HepG2 (cell line): Measurements from ENCODE around the gene MYO5A. TPM values are rescaled to one million over a fixed set of nuclear protein-coding genes. Genes with fewer than 3 reads are reported as not detected.
"Not testable (repeated sequence)": the region's sequence is repeated elsewhere in the genome, so short reads cannot be mapped to it uniquely, and the experiment has no call there.

Source experiments
- ATAC-seq: fragments of 200-7000 bp; cut with Tn5 transposase; 3 replicates; pipeline ENCODE4 v1.9.1; 2020; ENCODE audit warnings: mild to moderate bottlenecking, moderate library complexity
- BruUV-seq: library from RNA; stranded (reverse); fragments of 400-500 nt; replicated peaks from 2 replicates; lab custom pipeline; 2021; lab: Mats Ljungman, UMichigan
- CTCF ChIA-PET: fragments of 300-600 bp; formaldehyde crosslinking; extraction: SDS; loops from one replicate; lab custom pipeline; 2021; ENCODE audit warnings: low total read pairs, inconsistent platforms, low intra/inter-chr PET ratio; lab: Yijun Ruan, JAX
- POLR2A ChIA-PET: fragments of 350-600 bp; sonication (Branson Sonifier 250); formaldehyde crosslinking; loops from one replicate; lab custom pipeline; 2020; ENCODE audit warnings: antibody characterized with exemption, inconsistent platforms; lab: Yijun Ruan, JAX
- DNase-seq: peaks from one replicate; pipeline ENCODE4 v3.0.0-alpha.2; 2015; ENCODE audit warnings: low spot score
- FAIRE-seq: peaks from 3 replicates; lab custom pipeline; 2011; peaks lifted over from hg19 to GRCh38; lab: Jason Lieb, UNC
- H2AFZ ChIP-seq: one replicate; pipeline ENCODE4 v1.6.1; 2011; ENCODE audit warnings: low read length, inconsistent platforms
- H3K27ac ChIP-seq: fragments of 300-600 bp; 3 replicates; pipeline ENCODE4 v1.8.0; 2011; ENCODE audit warnings: mixed run types, mild to moderate bottlenecking, mixed read lengths, low read length, inconsistent platforms; ENCODE audit not compliant: insufficient read depth; ENCODE audit errors: extremely low read length
- H3K27me3 ChIP-seq, 2 experiments: fragments of 200-600 bp in 1 of 2; 2 replicates in 1 of 2; 3 replicates in 1 of 2; pipeline versions ENCODE4 v1.6.0 to v1.8.0; 2011; ENCODE audit warnings: low read length in 2 of 2, mild to moderate bottlenecking in 2 of 2, moderate library complexity in 2 of 2, inconsistent platforms in 1 of 2; ENCODE audit not compliant: insufficient read depth in 2 of 2, control insufficient read depth in 1 of 2
- H3K36me3 ChIP-seq, 2 experiments: fragments of 200-600 bp in 1 of 2; replicated peaks in 1 of 2; 2 replicates in 1 of 2; 3 replicates in 1 of 2; pipeline versions ENCODE4 v1.5.1 to v1.8.0; 2011; ENCODE audit warnings: low read length in 2 of 2, inconsistent platforms in 1 of 2; ENCODE audit not compliant: insufficient read depth in 2 of 2, control insufficient read depth in 1 of 2
- H3K4me1 ChIP-seq: 2 replicates; pipeline ENCODE4 v1.5.1; 2012; ENCODE audit warnings: low read length, inconsistent platforms; ENCODE audit not compliant: insufficient read depth
- H3K4me2 ChIP-seq: 2 replicates; pipeline ENCODE4 v1.6.0; 2011; ENCODE audit warnings: low read depth, low read length, inconsistent platforms
- H3K4me3 ChIP-seq, 3 experiments: fragments of 200-600 bp in 1 of 3; sonication (generic), shearing (Covaris generic) in 1 of 3; replicated peaks in 1 of 3; 2 replicates each; pipeline ENCODE4 v1.5.1; 2011 to 2016; ENCODE audit warnings: low read length in 3 of 3, inconsistent platforms in 2 of 3, low read depth in 2 of 3, mild to moderate bottlenecking in 2 of 3, control low read depth in 1 of 3, mixed read lengths in 1 of 3; ENCODE audit not compliant: insufficient read depth in 1 of 3
- H3K79me2 ChIP-seq: one replicate; pipeline ENCODE4 v1.6.1; 2011; ENCODE audit warnings: low read length, inconsistent platforms; ENCODE audit not compliant: insufficient read depth
- H3K9ac ChIP-seq: 2 replicates; pipeline ENCODE4 v1.6.0; 2011; ENCODE audit warnings: mild to moderate bottlenecking, low read depth, low read length, inconsistent platforms; ENCODE audit not compliant: insufficient read depth
- H3K9me3 ChIP-seq: 2 replicates; pipeline ENCODE4 v1.5.1; 2012; ENCODE audit warnings: mild to moderate bottlenecking, low read length
- H4K20me1 ChIP-seq: 2 replicates; pipeline ENCODE4 v1.6.0; 2011; ENCODE audit warnings: inconsistent platforms, mild to moderate bottlenecking, low read length, moderate library complexity; ENCODE audit not compliant: insufficient read depth
- MAFK ChIP-seq, 2 experiments: IDR thresholded peaks in 1 of 2; conservative IDR thresholded peaks in 1 of 2; 2 replicates each; pipeline ENCODE4 v1.6.1; 2011; ENCODE audit warnings: improper control_type of control experiment in 2 of 2, low read length in 2 of 2
- ZNF607 ChIP-seq: sonication (generic); formaldehyde crosslinking; IDR thresholded peaks from 2 replicates; pipeline ENCODE4 v1.5.1; 2020; ENCODE audit warnings: missing genetic modification reagents, mild to moderate bottlenecking, borderline replicate concordance
- WGBS: methylation state at CpG from one replicate; pipeline ENCODE4 v1.1.6; 2017; ENCODE audit warnings: low lambda C conversion rate; 5-methylcytosine and 5-hydroxymethylcytosine counted together
- in situ Hi-C: cut with HindIII; loops from 2 replicates; pipeline ENCODE4 v1.10.0; 2017; ENCODE audit warnings: low pct_unique_long_range_greater_than_20kb; ENCODE audit not compliant: extremely low pct_ligation_motif_present
- intact Hi-C: fragments of 100-400 bp; cut with micrococcal nuclease; formaldehyde crosslinking; loops from one replicate; pipeline ENCODE4 v1.10.0; 2022; ENCODE audit not compliant: unreplicated experiment
- polyA plus RNA-seq, 8 experiments: library from polyadenylated mRNA; depleted of rRNA in 3 of 8; stranded (reverse) in 7 of 8; unstranded in 1 of 8; fragments of >200 nt; fragmentation: Illumina TruSeq in 4 of 8; extraction: Trizol in 4 of 8; gene quantifications; 2 replicates each; pipeline versions ENCODE4 v1.2.1 to v1.2.3, GENCODE V29; 2011 to 2016; ENCODE audit warnings: low read depth in 4 of 8, missing spikeins in 1 of 8, mixed read lengths in 1 of 8; ENCODE audit not compliant: insufficient read depth in 1 of 8
- total RNA-seq, 5 experiments: library from RNA; depleted of rRNA; stranded (reverse); fragments of >200 nt; fragmentation: Illumina TruSeq; extraction: Trizol; gene quantifications; 2 replicates each; pipeline ENCODE4 v1.2.3, GENCODE V29; 2016; ENCODE audit warnings: low read depth in 1 of 5

MYO5A gene
- total and polyA plus RNA-seq, 2 of the 13 experiments (the other 11 are each of a cell fraction or from before 2014, with no cell fraction given) = 2.8 to 4.8 TPM

GRCh38 chr15:52462806-52463360, 65.8 kb downstream of the MYO5A start:
- H3K27ac ChIP-seq = no peak overlapping the region
- 70% methylated on average over 6 of the region's 6 CpGs for WGBS
- ATAC-seq = no peak
- no peak overlapping the region for H3K4me2 ChIP-seq
- BruUV-seq = no TSS peak
- no peaks in the 10 kb centered on the region for H3K4me1 ChIP-seq
- TF ChIP-seq MAFK (conservative IDR thresholded peaks at IDR 0.05 in 1 of 2, IDR thresholded peaks at IDR 0.05 in 1 of 2; ENCODE audit: low read length in 2 of 2) = peak in 1 of 2 experiments; percentile 6; a peak in 1 of 4 replicates
- TF ChIP-seq ZNF607 (CRISPR knock-in tag) = no peak
- intact Hi-C loops (loop anchor here (2.0 kb wide), 1 partner anchor 206 kb away; no protein-coding TSS in a partner anchor), in situ Hi-C loops (no loop called here)
- no peak overlapping the region for H2AFZ ChIP-seq
- no peak for DNase-seq
- CTCF ChIA-PET = no interaction called here
- H3K4me3 ChIP-seq = no peak overlapping the region
- H3K27me3 ChIP-seq = no peaks in the 10 kb centered on the region
- no peaks in the 10 kb centered on the region for H3K36me3 ChIP-seq
- POLR2A ChIA-PET = no interaction called here
- no peaks in the 10 kb centered on the region for H3K79me2 ChIP-seq
- H3K9me3 ChIP-seq = no peaks in the 10 kb centered on the region
- no peak overlapping the region for H3K9ac ChIP-seq
- no peaks in the 10 kb centered on the region for H4K20me1 ChIP-seq
- FAIRE-seq = no peak

GRCh38 chr15:52459701-52460100, 69.0 kb downstream of the MYO5A start:
- DNase-seq, H3K9me3 ChIP-seq, BruUV-seq, in situ Hi-C loops, CTCF ChIA-PET, H3K9ac ChIP-seq, POLR2A ChIA-PET, H3K79me2 ChIP-seq, H4K20me1 ChIP-seq, H3K4me1 ChIP-seq, H3K27me3 ChIP-seq, FAIRE-seq, H3K4me3 ChIP-seq, ATAC-seq, H2AFZ ChIP-seq, H3K4me2 ChIP-seq, H3K36me3 ChIP-seq, H3K27ac ChIP-seq, intact Hi-C loops: not testable (repeated sequence)
- WGBS = 90% methylated on average over 5 of the region's 31 CpGs
